Measurements from ENCODE around the gene TBC1D4.

Gene TBC1D4

DNA sequence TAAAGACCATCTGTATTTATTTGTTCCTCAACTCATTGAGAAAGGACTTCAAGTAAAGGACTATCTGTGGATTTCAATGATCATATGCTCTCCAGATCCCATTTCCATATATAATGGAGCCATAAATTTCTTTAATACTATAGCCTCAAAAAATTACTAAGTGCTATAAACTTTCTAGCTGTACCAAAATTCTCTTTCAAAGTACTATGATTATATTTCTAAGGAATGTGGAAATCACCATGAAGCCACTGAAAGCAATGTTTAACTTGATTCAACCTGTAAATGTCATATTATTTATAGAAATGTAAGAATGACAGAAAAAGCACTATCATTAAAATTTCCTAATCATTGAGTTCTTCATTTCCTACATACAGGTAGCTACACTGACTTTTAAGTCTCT is 20.7 kb downstream of the TBC1D4 start:
- TF ChIP-seq, protein P1, sequence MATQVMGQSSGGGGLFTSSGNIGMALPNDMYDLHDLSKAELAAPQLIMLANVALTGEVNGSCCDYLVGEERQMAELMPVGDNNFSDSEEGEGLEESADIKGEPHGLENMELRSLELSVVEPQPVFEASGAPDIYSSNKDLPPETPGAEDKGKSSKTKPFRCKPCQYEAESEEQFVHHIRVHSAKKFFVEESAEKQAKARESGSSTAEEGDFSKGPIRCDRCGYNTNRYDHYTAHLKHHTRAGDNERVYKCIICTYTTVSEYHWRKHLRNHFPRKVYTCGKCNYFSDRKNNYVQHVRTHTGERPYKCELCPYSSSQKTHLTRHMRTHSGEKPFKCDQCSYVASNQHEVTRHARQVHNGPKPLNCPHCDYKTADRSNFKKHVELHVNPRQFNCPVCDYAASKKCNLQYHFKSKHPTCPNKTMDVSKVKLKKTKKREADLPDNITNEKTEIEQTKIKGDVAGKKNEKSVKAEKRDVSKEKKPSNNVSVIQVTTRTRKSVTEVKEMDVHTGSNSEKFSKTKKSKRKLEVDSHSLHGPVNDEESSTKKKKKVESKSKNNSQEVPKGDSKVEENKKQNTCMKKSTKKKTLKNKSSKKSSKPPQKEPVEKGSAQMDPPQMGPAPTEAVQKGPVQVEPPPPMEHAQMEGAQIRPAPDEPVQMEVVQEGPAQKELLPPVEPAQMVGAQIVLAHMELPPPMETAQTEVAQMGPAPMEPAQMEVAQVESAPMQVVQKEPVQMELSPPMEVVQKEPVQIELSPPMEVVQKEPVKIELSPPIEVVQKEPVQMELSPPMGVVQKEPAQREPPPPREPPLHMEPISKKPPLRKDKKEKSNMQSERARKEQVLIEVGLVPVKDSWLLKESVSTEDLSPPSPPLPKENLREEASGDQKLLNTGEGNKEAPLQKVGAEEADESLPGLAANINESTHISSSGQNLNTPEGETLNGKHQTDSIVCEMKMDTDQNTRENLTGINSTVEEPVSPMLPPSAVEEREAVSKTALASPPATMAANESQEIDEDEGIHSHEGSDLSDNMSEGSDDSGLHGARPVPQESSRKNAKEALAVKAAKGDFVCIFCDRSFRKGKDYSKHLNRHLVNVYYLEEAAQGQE (IDR thresholded peaks at IDR 0.05; ENCODE audit: insufficient read depth in 1 of 2, low read depth in 2 of 2, low read length in 2 of 2): no peak
- TF ChIP-seq TAF1 (IDR thresholded peaks at IDR 0.05; ENCODE audit: borderline replicate concordance, insufficient read depth, low read length) (no peak), POLR2AphosphoS5 (IDR thresholded peaks at IDR 0.05; ENCODE audit: low read depth, low read length) (no peak), FOXP2 (optimal IDR thresholded peaks at IDR 0.05; ENCODE audit: borderline replicate concordance, extremely low read depth, extremely low read length, insufficient read depth) (no peak), SIN3A (IDR thresholded peaks at IDR 0.05; ENCODE audit: borderline replicate concordance, insufficient read depth, low read length) (no peak)

DNA sequence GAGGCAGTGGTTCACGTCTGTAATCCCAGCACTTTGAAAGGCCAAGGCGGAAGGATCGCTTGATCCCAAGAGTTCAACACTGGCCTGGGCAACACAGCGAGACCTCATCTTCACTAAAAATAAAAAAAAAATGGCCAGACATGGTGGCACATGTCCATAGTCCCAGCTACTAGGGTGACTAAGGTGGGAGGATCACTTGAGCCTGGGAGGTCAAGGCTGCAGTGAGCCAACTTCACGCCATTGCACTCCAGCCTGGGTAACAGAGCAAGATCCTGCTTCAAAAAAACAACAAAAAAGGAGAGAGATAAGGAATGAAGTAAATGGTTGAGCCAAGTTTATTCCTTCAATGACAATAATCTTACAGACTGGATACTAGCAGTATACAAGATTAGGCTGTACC is 21.3 kb downstream of the TBC1D4 start:
- TF ChIP-seq FOXP2 (optimal IDR thresholded peaks at IDR 0.05; ENCODE audit: borderline replicate concordance, extremely low read depth, extremely low read length, insufficient read depth) (no peak), SIN3A (IDR thresholded peaks at IDR 0.05; ENCODE audit: borderline replicate concordance, insufficient read depth, low read length) (no peak), POLR2AphosphoS5 (IDR thresholded peaks at IDR 0.05; ENCODE audit: low read depth, low read length) (no peak), TAF1 (IDR thresholded peaks at IDR 0.05; ENCODE audit: borderline replicate concordance, insufficient read depth, low read length) (no peak)
- TF ChIP-seq, protein P1 (IDR thresholded peaks at IDR 0.05; ENCODE audit: insufficient read depth in 1 of 2, low read depth in 2 of 2, low read length in 2 of 2): no peak

DNA sequence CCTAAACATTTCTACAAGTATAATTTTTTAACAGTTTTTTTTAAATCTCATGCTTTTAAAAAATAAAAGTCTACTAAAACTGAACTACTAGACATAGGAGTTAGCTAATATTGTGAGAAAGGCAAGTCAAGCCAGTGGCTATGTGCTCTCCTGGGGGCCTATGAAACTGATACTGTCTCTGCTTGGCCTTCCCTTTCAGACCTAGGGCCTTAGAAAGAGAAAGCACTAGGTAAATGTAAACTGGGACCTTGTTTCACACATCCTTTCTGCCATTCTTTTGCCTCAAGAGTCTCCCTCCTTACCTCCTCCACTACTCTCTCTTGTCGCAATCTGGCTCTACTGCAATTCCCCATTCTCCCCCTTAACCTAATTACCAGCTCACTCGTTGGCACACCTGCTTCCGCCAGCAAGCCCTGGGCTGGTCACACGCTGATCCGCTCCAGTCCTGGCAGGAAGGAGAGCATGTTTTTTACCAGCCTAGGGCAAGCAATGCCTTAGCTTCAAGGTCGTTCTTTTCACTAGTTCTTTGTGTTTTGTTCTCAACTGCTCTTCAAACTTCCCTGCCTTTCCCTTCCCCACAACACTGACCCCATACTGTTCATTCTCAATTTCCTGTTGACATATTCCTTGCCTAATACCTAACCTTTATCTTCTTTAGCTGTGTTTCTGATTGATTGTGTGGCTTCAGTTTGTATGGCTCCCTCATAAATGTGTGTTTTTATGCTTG is 23.1 kb downstream of the TBC1D4 start:
- TF ChIP-seq POLR2AphosphoS5 (IDR thresholded peaks at IDR 0.05; ENCODE audit: low read depth, low read length): no peak
- TF ChIP-seq TAF1 (IDR thresholded peaks at IDR 0.05; ENCODE audit: borderline replicate concordance, insufficient read depth, low read length): no peak
- TF ChIP-seq, protein P1 (IDR thresholded peaks at IDR 0.05; ENCODE audit: insufficient read depth in 1 of 2, low read depth in 2 of 2, low read length in 2 of 2): no peak
- TF ChIP-seq SIN3A (IDR thresholded peaks at IDR 0.05; ENCODE audit: borderline replicate concordance, insufficient read depth, low read length): no peak
- no peak for TF ChIP-seq FOXP2 (optimal IDR thresholded peaks at IDR 0.05; ENCODE audit: borderline replicate concordance, extremely low read depth, extremely low read length, insufficient read depth)

DNA sequence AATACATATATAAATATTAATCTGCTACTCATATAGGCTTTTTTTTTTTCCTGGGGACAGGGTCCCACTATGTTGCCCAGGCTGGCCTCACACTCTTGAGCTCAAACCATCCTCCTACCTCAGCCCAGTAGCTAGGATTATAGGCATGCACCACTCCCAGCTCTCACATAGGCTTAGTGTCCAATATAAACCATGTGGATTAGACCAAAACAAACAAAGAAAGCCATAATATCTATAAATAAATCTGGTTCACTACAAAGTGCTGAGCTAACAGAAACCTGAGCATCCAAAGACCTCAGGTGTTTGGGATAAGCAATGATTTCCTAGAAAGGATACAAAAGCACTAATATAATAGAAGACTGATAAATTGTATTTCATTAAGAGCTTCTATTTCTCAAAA is 26.0 kb downstream of the TBC1D4 start:
- TF ChIP-seq FOXP2 (optimal IDR thresholded peaks at IDR 0.05; ENCODE audit: borderline replicate concordance, extremely low read depth, extremely low read length, insufficient read depth) (no peak), TAF1 (IDR thresholded peaks at IDR 0.05; ENCODE audit: borderline replicate concordance, insufficient read depth, low read length) (no peak), POLR2AphosphoS5 (IDR thresholded peaks at IDR 0.05; ENCODE audit: low read depth, low read length) (no peak), SIN3A (IDR thresholded peaks at IDR 0.05; ENCODE audit: borderline replicate concordance, insufficient read depth, low read length) (no peak)
- TF ChIP-seq, protein P1 (IDR thresholded peaks at IDR 0.05; ENCODE audit: insufficient read depth in 1 of 2, low read depth in 2 of 2, low read length in 2 of 2): no peak
